Stimulated activated CD4-positive, alpha-beta T cell treated with anti-CD3 and anti-CD28 coated beads, Interleukin-15, amount 100 ng/mL, for 24 hours (primary cell): ENCODE data around the gene TMPRSS9.
A peak's percentile ranks its signal among the peaks of the same experiment; 100 is the strongest.
"Not testable (repeated sequence)": the region's sequence is repeated elsewhere in the genome, so short reads cannot be mapped to it uniquely, and the experiment has no call there.

ENCODE experiments used
- DNase-seq: peaks from one replicate; pipeline ENCODE4 v3.0.0-alpha.2; 2020

TMPRSS9 gene

DNA sequence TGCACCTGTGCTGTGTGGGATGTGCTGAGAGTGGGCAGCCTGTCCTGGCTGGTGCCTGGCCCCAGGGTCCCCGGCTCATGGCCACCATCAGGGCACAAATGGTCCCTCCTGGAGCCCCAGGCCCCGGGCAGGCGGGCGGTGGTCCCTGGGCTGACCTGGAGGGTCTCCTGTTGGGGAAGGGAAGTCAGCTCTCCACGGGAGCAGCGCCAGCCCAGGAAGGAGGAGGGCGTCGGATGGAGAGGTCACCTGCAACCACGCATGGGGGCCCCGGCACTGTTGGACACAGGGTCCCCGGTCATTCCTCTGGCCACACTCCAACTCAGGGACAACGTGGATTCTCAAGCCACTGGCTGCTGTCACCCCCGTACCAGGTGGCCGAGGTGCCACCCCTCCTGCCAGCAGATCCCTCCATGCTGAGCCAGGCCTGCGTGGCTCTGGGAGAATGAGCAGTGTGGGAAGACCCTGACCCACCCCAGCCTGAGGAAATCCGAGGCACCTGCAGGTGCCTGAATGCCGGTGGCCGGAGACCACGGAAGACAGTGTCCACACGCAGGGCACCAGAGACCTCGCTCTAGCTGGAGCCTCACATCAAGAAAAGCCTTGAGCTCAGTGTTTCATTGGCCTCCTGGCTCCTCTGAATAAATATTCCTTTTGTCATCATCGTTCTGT is 83.2 kb downstream of the TMPRSS9 start:
- no peak for DNase-seq

DNA sequence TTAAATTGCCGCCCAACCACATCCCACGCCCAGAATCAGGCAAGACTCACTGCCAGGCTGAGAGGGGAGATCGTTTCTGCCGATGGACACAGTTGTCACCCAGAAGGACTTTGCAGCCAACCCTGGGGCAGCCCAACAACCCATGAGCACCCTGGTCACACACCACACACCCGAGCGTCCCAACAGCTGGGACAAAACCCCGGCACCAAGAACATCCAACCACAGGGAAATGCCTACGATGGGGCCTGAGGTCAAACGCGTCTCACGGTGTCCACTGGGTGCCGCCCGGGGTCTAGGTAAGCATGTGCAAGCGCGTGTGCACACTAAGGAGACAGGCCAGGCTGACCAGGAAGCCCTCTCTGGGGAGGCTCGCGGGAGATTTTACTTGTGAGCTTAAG is 83.7 kb downstream of the TMPRSS9 start:
- no peak for DNase-seq

DNA sequence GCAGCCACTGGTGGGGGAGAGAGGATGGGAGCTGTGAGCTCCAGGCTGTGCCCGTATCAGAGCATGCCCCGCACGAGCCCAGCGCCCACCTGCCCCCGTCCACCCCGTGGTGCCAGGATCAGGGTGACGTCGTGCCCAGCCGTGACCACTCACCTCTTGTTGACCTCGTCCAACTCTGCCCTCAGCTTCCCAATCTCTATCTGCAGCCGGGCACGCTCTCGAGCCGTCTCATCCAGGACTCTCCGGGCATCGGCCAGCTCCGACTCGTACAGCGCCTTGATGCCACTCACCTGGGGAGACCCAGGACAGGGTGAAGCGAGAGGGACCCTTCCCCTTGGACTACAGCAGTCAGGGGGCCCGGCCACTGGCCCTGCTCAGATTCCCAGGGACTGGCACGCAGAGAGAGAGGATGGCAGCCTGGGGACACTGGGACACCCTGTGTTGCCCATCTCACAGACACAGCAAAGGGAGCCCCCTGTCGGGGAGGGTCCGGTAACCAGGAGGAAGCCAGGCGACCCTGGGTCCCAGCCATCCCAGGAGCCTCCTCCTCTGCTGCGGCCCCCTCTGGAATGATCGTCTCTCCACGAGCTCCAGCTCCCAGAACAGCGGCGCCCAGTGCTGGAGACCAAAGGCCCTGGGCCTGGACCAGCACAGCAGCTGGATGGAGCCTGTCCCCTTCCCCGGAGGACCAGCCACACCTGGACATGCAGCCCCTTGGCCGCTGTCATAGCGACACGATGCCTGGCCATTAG is 84.4 kb downstream of the TMPRSS9 start:
- DNase-seq: no peak

DNA sequence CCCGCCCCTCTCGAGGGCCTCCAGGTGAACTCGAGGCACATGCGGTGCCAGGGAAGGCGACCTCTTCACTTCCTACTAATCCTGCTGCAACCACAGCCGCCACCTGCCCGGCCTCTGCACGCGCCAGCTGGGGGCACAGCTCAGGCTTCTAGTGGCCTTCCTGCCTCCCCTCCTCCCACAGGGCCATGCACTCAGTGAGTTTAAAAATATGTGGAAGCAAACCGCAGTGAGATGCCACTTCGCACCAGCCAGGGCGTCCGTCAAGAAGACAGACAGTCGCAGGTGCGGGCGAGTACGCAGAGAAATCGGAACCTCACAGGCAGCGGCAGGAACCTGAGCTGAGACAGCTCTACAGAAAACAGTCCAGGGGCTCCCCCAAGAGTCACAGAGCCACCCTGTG is 86.3 kb downstream of the TMPRSS9 start:
- no peak for DNase-seq

DNA sequence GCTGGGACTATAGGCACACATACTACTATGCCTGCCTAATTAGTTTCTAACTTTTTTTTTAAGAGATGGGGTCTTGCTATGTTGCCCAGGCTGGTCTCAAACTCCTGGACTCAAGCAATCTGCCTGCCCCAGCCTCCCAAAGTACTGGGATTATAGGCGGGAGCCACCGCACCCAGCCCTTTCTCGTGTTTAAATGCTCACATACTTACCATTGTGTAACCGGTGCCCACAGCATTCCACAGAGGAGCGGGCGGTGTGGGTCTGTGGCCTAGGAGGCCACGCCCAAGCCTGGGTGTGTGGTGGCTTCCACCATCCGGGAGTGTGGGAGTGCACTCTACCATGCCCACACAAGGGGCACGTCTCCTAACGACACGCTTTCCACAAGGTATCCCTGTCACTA is 89.0 kb downstream of the TMPRSS9 start:
- DNase-seq: no peak

DNA sequence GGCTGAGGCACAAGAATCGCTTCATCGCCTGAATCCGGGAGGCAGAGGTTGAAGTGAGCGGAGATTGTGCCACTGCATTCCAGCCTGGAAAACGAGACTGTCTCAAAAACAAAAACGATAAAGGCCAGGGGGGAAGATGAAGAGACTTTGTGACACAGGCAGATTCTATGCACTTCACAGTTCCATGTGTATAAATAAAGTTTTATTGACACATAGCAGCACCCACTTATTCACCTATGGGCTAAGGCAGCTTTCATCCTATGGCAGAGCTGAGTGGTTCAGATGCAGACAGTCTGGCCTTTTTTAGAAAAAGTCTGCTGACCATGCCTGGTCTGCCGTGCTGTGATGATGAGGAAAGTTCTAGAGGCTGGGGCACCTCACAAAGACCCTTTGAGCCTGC is 91.1 kb downstream of the TMPRSS9 start:
- no peak for DNase-seq

DNA sequence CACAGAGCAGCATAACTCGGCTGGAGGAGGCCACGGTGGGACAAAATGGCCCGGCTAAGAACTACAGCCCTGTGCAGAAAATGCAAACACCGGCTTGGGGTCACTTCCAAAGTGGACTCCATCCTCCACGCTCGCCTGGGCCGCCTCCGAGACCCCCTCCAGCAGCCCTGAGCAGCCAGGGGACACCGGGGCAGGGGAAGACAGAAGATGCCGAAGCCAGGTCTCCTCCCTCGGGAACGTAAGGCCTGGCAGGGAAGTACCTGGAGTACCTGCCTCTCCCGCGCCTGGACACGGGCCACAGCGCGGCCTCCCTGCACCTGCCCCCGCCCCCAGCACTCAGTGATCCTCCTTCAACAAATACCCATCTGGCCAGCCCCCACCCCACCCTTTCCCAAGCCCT is 91.7 kb downstream of the TMPRSS9 start:
- DNase-seq: no peak

DNA sequence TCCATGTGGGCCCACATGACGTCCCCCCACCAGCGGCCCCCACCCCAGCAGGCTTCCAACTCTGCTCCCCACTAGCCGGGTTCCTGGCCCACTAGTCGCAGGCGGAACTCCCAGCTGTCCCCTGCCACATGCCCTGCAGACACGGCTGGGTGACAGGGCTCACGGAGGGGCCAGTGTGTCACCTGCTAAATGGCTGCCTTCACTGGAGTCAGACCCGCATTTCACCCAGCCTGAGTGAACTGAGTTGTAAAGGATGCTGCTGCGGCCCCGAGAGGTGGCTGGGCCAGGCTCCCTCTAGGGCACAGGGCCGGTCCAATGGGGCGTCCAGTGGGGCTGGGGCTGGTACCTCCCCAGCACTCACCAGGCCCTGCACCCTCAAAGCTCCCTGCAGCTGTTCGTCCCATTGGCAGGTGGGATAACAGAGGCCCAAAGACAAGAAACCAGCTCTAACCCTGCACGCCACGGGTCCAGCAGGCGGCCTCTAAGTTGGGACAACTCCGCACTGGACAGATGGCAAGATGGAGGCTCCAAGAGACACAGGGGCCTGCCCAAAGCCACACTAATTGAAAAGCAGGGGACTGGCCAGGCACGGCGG is 93.5 kb downstream of the TMPRSS9 start:
- DNase-seq: no peak

DNA sequence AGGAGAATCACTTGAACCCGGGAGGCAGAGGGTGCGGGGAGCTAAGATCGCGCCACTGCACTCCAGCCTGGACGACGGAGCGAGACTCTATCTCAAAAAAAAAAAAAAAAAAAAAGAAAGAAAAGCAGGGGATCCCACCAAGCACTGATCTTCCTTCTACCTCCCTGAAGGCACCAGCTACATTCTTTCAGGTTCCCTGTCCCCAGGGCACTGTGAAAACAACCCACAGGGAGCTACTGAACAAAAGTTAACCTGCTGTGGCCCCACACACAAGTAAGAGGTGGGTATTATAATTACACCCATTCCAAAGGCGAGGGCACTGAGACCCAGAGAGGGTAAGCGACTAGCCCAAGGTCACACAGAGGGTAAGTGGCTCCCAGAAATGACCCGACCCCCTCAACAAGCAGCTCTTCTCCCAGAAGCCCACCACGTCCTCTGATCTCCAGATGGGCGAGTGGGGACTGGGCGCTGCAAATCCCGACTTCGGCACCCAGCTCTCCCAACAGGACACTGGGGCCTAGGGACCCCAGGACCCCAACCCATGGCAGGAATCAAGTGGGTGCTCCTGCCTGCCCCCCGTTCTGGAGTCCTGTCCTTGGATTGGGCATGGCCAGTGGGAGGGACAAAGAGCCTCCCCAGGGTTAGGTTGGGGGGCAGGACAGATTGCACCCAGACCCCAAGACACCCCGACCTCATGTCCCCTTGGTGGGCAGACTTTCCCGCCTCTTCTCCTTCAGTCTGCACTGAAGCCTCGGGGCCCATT is 94.3 kb downstream of the TMPRSS9 start:
- DNase-seq: no peak

DNA sequence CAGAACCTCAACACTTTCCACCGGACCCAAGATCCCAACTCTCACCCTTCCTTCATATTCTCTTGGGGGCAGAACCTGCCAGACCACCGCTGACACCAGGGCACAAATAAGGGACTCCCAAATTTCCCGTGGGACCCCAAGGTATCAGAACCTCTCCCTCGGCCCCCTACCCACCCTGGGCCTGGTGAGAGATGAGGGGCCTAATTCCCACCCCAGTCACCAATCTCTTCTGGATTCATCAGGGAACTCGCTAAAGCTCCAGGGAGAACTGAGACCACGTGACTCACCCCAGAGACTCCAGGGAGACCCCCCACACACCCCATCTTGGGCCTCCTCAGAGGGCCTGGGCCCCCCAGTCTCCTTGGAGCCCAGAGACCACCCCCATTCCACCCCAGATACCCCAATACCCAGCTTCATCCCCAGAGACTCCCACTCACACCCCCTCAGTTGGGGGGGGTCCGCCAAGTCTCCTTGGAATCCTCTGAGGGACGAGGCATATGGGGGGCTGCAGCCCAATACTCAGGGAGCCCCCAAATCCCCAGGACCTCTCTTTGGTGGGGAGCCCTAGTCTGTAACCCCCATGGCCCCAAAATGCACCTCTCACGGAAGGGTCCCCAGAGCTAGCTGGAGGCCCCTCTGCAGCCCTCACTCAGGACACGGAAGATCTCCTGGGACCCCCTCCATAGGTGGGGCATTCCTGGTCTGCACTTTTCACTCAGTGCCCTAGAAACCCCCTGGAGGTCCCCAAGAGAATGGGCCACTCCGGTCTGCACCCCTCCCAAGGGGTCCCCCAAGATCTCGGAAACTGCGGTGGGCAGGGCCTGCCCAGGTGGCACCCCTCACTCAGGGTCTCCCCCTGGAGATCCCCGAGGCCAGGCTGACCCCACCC is 95.1 kb downstream of the TMPRSS9 start:
- no peak for DNase-seq

DNA sequence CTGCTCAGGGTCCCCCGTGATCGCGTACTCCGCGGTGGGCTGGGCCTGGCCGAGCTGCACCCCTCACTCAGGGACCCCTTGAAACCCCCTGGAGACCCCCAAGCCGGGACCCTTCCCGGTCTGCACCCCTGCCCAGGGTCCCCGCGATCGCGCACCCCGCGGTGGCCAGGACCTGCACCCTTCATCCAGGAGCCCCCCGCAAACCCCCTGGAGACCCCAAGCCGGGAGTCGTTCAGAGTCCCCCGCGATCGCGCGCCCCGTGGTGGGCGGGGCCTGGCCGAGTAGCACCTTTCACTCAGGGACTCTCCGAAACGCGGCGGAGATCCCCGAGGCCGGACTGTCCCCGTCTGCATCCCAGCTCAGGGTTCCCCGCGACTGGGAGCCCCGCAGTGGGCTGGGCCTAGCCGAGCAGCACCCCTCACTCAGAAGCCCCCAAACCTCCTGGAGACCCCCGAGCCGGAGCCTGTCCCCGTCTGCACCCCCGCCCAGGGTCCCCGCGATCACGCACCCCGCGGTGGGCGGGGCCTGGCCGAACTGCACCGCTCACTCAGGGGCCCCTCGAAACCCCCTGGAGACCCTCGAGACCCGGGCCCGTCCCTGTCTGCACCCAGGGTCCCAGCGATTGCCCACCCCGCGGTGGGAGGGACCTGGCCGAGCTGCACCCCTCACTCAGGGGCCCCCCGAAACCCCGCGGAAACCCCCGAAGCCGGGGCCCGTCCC is 95.9 kb downstream of the TMPRSS9 start:
- peak; percentile 73 for DNase-seq

DNA sequence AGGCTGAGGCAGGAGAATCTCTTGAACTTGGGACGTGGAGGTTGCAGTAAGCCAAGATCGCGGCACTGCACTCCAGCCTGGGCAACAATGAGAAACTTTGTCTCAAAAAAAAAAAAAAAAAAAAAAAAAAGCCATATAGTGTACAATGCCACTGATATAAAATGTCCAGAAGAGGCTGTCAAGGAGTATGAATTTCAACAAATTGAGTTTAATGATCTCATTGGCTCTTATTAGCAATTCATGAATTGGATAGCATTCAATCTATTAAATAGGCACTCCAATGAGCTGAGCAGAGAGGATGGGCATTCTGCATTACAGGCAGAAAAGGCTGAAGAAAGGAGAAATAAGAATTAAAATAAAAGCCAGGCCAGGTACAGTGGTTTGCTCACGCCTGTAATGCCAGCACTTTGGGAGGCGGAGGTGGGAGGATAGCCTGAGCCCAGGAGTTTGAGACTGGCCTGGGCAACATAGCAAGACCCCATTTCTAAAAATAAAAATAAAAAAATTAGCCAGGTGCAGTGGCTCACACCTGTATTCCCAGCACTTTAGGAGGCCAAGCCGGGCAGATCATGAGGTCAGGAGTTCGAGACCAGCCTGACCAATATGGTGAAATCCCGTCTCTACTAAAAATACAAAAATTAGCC is 97.5 kb downstream of the TMPRSS9 start:
- DNase-seq: no peak

DNA sequence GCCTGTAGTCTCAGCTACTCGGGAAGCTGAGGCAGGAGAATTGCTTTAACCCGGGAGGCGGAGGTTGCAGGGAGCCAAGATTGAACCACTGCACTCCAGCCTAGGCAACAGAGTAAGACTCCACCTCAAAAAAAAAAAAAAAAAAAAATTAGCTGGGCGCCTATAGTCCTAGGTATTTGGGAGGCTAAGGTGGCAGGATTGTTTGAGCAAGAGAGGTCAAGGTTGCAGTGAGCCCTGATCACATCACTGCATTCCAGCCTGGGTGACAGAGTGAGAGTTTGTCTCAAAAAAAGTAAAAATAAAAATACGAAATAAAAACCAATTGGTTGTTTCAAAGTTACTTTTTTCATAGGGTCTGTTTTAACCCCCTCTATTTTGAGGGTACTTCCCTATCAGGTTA is 98.0 kb downstream of the TMPRSS9 start:
- DNase-seq: no peak

DNA sequence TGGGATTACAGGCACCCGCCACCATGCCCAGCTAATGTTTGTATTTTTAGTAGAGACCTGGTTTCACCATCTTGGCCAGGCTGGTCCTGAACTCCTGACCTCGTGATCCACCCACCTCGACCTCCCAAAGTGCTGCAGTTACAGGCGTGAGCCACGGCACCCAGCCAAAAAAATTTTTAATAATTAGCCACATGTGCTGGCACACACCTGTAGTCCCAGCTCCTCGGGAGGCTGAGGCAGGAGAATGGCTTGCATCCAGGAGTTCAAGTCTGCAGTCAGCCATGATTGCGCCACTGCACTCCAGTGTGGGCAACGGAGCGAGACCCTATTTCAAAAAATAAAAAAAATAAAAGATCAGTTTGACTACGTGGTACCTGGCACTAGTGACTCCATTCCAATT is 98.7 kb downstream of the TMPRSS9 start:
- DNase-seq: not testable (repeated sequence)

DNA sequence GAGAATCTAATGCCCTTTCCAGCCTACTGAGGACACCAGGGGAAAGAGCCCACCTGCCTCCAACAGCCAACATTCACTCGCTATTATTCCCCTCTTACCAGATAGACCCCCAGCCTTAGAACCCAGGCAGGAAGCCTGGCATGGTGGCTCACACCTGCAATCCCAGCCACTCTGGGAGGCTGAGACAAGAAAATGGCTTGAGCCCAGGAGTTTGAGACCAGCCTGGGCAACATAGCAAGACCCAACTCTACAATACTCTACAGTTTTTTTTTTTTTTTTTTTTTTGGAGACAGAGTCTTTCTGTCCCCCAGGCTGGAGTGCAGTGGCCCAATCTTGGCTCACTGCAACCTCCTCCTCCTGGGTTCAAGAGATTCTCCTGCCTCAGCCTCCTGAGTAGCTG is 100.2 kb downstream of the TMPRSS9 start:
- DNase-seq: no peak

DNA sequence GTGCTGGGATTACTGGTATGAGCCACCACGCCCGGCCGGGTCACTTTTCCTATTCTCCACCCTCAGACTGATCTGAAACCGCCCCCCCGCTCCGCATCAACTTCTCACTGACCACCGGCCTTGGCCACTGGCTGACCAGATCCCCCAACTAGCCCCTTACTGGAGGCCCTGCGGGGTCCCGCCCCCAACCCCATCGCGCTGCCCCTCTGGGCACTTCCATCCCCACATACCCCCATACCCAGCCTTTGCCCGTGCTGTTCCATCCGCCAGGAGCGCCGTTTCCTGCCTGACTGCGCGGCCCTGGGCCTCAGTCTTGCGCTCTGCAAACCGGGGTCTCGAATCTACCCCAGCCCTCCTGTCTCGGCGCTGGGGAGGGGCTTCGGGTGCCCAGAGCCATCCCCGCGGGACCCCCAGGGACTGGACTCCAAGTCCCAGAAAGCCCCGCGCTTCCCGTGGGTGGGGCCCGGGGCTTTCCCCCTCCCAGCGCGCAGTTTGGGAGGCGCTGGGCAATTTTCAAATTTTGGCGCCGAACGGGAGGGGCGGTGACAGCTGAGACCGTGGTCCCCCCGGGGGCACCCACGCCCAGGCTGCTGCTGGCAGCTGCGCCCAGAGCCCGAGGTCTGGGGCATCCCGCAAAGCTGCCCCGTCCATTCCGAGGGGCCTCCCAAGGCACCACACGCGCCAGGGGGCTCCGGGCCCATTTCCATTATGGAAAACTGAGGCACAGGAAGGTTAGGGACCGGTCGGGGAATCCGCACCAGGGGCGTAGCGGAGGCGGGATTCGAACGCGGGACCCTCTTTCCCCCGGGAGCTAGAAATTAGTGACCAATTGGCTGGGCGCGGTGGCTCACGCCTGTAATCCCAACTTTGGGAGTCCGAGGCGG is 101.9 kb downstream of the TMPRSS9 start:
- peak; percentile 87 for DNase-seq

DNA sequence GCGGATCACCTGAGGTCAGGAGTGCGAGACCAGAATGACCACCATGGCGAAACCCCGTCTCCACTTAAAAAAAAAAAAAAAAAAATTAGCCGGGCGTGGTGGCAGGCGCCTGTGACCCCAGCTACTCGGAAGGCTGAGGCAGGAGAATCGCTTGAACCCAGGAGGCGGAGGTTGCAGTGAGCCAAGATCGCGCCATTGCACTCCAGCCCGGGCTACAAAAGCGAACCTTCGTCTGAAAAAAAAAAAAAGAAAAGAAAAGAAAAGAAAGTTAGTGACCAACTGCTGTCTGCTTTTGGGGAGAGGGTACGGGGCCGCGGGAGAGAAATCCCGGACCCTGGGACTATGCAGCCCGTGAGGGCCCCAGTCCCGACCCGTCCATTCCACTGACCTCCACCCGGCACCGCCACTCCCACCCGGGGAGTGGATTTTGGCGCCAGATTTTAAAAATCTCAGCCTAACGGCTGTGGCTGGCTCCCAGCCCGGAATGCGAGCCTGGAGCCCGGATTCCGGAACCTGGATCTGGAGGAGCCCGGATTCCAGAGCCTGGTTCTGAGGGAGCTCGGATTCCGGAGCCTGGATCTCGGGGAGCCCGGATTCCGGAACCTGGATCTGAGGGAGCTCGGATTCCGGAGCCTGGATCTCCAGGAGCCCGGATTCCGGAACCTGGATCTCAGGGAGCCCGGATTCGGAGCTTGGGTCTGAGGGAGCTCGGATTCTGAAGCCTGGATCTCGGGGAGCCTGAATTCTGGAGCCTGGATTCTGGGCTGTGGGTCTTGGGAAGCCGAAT is 102.8 kb downstream of the TMPRSS9 start:
- DNase-seq: no peak

DNA sequence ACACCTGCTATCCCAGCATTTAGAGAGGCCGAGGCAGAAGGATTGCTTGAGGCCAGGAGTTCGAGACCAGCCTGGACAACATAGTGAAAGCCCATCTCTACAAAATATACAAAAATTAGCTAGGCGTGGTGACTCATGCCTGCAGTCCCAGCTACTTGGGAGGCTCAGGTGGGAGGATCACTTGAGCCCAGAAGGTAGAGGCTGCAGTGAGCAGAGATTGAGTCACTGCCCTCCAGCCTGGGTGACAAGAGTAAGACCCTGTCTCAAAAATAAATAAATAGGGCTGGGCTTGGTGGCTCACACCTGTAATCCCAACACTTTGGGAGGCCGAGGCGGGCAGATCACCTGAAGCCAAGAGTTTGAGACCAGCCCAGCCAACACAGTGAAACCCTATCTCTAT is 103.6 kb downstream of the TMPRSS9 start:
- not testable (repeated sequence) for DNase-seq

DNA sequence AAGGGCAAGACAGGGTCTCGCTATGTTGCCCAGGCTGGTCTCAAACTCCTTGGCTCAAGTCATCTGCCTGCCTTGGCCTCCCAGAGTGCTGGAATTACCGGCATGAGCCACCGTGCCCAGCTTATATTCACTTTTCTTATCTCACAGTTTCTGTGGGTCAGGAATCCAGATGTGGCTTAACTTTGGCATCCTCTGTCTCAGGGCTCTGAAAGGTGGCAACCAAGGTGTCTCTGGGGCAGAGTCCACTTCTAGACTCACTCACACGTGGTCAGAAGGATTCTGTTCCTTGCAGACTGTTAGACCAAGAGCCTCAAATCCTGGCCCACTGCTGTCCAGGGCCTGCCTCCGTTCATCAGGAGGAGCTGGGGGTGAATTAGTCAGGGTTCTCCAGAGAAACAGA is 104.3 kb downstream of the TMPRSS9 start:
- no peak for DNase-seq
